GM23338 (cell line): Measurements from ENCODE around the gene STKLD1. TPM values are rescaled to one million over a fixed set of nuclear protein-coding genes. Genes with fewer than 3 reads are reported as not detected.

Experiments
- ATAC-seq: fragments of 200-7000 bp; cut with Tn5 transposase; 3 replicates; pipeline ENCODE4 v1.9.1; 2020
- DNase-seq: peaks from one replicate; pipeline ENCODE4 v3.0.0-alpha.2; 2015; ENCODE audit warnings: low spot score
- H2AFZ ChIP-seq: fragments of 200-600 bp; sonication (generic); 2 replicates; pipeline ENCODE4 v1.8.0; 2016; ENCODE audit warnings: antibody characterized with exemption, mild to moderate bottlenecking, moderate library complexity
- H3F3A ChIP-seq: fragments of 200-600 bp; sonication (generic); replicated peaks from 2 replicates; pipeline ENCODE4 v1.8.0; 2017; ENCODE audit warnings: antibody characterized with exemption, mixed run types, low read depth
- H3K27ac ChIP-seq: fragments of 200-600 bp; sonication (generic); 2 replicates; pipeline ENCODE4 v1.6.1; 2016; ENCODE audit warnings: low read depth
- H3K27me3 ChIP-seq: fragments of 200-600 bp; sonication (generic); 2 replicates; pipeline ENCODE4 v1.8.0; 2016; ENCODE audit warnings: mild to moderate bottlenecking, mixed run types, moderate library complexity; ENCODE audit not compliant: insufficient read depth
- H3K36me3 ChIP-seq: fragments of 200-600 bp; sonication (generic); 2 replicates; pipeline ENCODE4 v1.8.0; 2016; ENCODE audit warnings: mild to moderate bottlenecking; ENCODE audit not compliant: insufficient read depth
- H3K4me1 ChIP-seq: fragments of 200-600 bp; sonication (generic); 2 replicates; pipeline ENCODE4 v1.8.0; 2016; ENCODE audit warnings: mild to moderate bottlenecking, moderate library complexity; ENCODE audit not compliant: insufficient read depth
- H3K4me2 ChIP-seq: fragments of 200-600 bp; sonication (generic); 2 replicates; pipeline ENCODE4 v1.7.1; 2017; ENCODE audit warnings: mixed run types
- H3K4me3 ChIP-seq: fragments of 200-600 bp; sonication (generic); 2 replicates; pipeline ENCODE4 v1.6.1; 2016; ENCODE audit warnings: mixed run types
- H3K79me2 ChIP-seq: fragments of 200-600 bp; sonication (generic); replicated peaks from 2 replicates; pipeline ENCODE4 v1.8.0; 2017; ENCODE audit warnings: mild to moderate bottlenecking; ENCODE audit not compliant: insufficient read depth
- H3K9me2 ChIP-seq: fragments of 200-600 bp; sonication (generic); 2 replicates; pipeline ENCODE4 v1.8.0; 2017; ENCODE audit not compliant: insufficient read depth
- H4K20me1 ChIP-seq: fragments of 200-600 bp; sonication (generic); replicated peaks from 2 replicates; pipeline ENCODE4 v1.8.0; 2017; ENCODE audit warnings: mild to moderate bottlenecking; ENCODE audit not compliant: insufficient read depth
- H3K27ac Mint-ChIP-seq: 2 replicates; pipeline ENCODE4 v1.8.0; 2020; ENCODE audit warnings: inconsistent platforms, mild to moderate bottlenecking, moderate library complexity, mixed read lengths
- H3K27me3 Mint-ChIP-seq: 3 replicates; pipeline ENCODE4 v1.8.0; 2022; ENCODE audit warnings: low read depth, mild to moderate bottlenecking, moderate library complexity, mixed read lengths, inconsistent platforms; ENCODE audit not compliant: insufficient read depth, poor library complexity
- H3K36me3 Mint-ChIP-seq: 3 replicates; pipeline ENCODE4 v1.8.0; 2021; ENCODE audit warnings: low read depth, mild to moderate bottlenecking, inconsistent platforms, moderate library complexity, mixed read lengths
- H3K4me1 Mint-ChIP-seq: 3 replicates; pipeline ENCODE4 v1.8.0; 2020; ENCODE audit warnings: mild to moderate bottlenecking, inconsistent platforms, mixed read lengths
- H3K4me3 Mint-ChIP-seq: 3 replicates; pipeline ENCODE4 v1.8.0; 2021; ENCODE audit warnings: moderate library complexity, mild to moderate bottlenecking, inconsistent platforms, mixed read lengths
- H3K9me3 Mint-ChIP-seq: 3 replicates; pipeline ENCODE4 v1.8.0; 2020; ENCODE audit warnings: moderate library complexity, mild to moderate bottlenecking, inconsistent platforms, mixed read lengths
- CREB1 ChIP-seq: fragments of 250-450 bp; sonication (Bioruptor Pico); IDR thresholded peaks from 2 replicates; pipeline ENCODE4 v1.5.0; 2020; ENCODE audit warnings: low read depth, mild to moderate bottlenecking, moderate library complexity
- CTCF ChIP-seq, 2 experiments: fragments of 200-600 bp in 1 of 2; sonication (generic) in 1 of 2; conservative IDR thresholded peaks; 2 replicates each; pipeline versions ENCODE4 v1.5.1 to v1.6.1; 2016 to 2017; ENCODE audit warnings: antibody characterized with exemption in 2 of 2, low read depth in 2 of 2, mild to moderate bottlenecking in 2 of 2, moderate library complexity in 1 of 2
- EZH2 ChIP-seq: fragments of 200-600 bp; sonication (generic); IDR thresholded peaks from one replicate; pipeline ENCODE4 v1.8.0; 2017; ENCODE audit warnings: antibody characterized with exemption, mild to moderate bottlenecking, low read depth; ENCODE audit not compliant: unreplicated experiment
- JUNB ChIP-seq: IDR thresholded peaks from one replicate; pipeline ENCODE4 v1.6.1; 2016; ENCODE audit warnings: antibody characterized with exemption; ENCODE audit not compliant: unreplicated experiment
- POLR2AphosphoS5 ChIP-seq: IDR thresholded peaks from 2 replicates; pipeline ENCODE4 v1.6.1; 2016; ENCODE audit warnings: antibody characterized with exemption, low read depth
- STAT1 ChIP-seq: IDR thresholded peaks from one replicate; pipeline ENCODE4 v1.6.1; 2016; ENCODE audit warnings: antibody characterized with exemption; ENCODE audit not compliant: unreplicated experiment
- ZNF114 ChIP-seq: fragments of 250-450 bp; sonication (Bioruptor Pico); IDR thresholded peaks from 2 replicates; pipeline ENCODE4 v1.5.0; 2020; ENCODE audit warnings: mild to moderate bottlenecking, moderate library complexity
- ZNF331 ChIP-seq: fragments of 250-450 bp; sonication (Bioruptor Pico); IDR thresholded peaks from 2 replicates; pipeline ENCODE4 v1.5.0; 2020; ENCODE audit warnings: low read depth, mild to moderate bottlenecking, moderate library complexity
- polyA plus RNA-seq: library from polyadenylated mRNA; unstranded; fragments of >200 nt; fragmentation: Nextera tagmentation; extraction: Ambion mirVana; gene quantifications from 2 replicates; pipeline ENCODE4 v1.2.1, GENCODE V29; 2016
- total RNA-seq: library from RNA; depleted of rRNA; stranded (reverse); fragments of >200 nt; shearing (Covaris generic); gene quantifications from 2 replicates; pipeline ENCODE4 v1.2.3, GENCODE V29; 2014
- TF ChIP-seq, protein P1 (sequence below): IDR thresholded peaks from 2 replicates; pipeline ENCODE4 v1.6.1; 2016; ENCODE audit warnings: antibody characterized with exemption
- TF ChIP-seq, protein P2 (sequence below): IDR thresholded peaks from one replicate; pipeline ENCODE4 v1.6.1; 2018; ENCODE audit warnings: antibody characterized with exemption; ENCODE audit not compliant: unreplicated experiment

Gene STKLD1
- total and polyA plus RNA-seq, 2 experiments from 2014 or later, result 0.57 TPM; not detected in 1

GRCh38 chr9:133348718-133349573 is 27.2 kb upstream of the STKLD1 start (continued):
- TF ChIP-seq, protein P1, sequence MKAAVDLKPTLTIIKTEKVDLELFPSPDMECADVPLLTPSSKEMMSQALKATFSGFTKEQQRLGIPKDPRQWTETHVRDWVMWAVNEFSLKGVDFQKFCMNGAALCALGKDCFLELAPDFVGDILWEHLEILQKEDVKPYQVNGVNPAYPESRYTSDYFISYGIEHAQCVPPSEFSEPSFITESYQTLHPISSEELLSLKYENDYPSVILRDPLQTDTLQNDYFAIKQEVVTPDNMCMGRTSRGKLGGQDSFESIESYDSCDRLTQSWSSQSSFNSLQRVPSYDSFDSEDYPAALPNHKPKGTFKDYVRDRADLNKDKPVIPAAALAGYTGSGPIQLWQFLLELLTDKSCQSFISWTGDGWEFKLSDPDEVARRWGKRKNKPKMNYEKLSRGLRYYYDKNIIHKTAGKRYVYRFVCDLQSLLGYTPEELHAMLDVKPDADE, result no peak
- no peak for TF ChIP-seq ZNF331
- TF ChIP-seq JUNB, result no peak
- TF ChIP-seq ZNF114 (CRISPR knock-in tag), result no peak
- TF ChIP-seq POLR2AphosphoS5, result no peak
- no peak for TF ChIP-seq CTCF (conservative IDR thresholded peaks at IDR 0.05; ENCODE audit: low read depth in 2 of 2)

- Histone ChIP-seq H2AFZ (no peak overlapping the region), H3K4me1 (peaks cover 20% of the 10 kb centered on the region), H3F3A (peaks cover 56% of the 10 kb centered on the region), H3K79me2 (peaks cover 47% of the 10 kb centered on the region), H3K4me2 (peak overlapping the region; percentile 99), H3K4me3 (peak overlapping the region; percentile 98), H4K20me1 (peaks cover 52% of the 10 kb centered on the region), H3K27ac (peak overlapping the region; percentile 96), H3K9me2 (no peaks in the 10 kb centered on the region), H3K27me3 (no peaks in the 10 kb centered on the region), H3K36me3 (peaks cover 39% of the 10 kb centered on the region)
- Mint-ChIP-seq H3K4me1 (peaks cover 23% of the 10 kb centered on the region), H3K4me3 (peak overlapping the region; percentile 94), H3K36me3 (peaks cover 74% of the 10 kb centered on the region), H3K27ac (peak overlapping the region; percentile 85; the same call in 1 of the 2 replicates), H3K9me3 (no peaks in the 10 kb centered on the region; the same call in 1 of the 3 replicates), H3K27me3 (peaks cover 30% of the 10 kb centered on the region)
- no peak for ATAC-seq
- TF ChIP-seq POLR2AphosphoS5 (peak; percentile 52), EZH2 (no peak)
- DNase-seq, result no peak
Observed at GRCh38 chr9:133349965-133350616, 26.1 kb upstream of the STKLD1 start.

GRCh38 chr9:133351526-133351907 is 24.6 kb upstream of the STKLD1 start:
- ATAC-seq (no peak), DNase-seq (no peak)
- H2AFZ ChIP-seq, result no peak overlapping the region
- no peaks in the 10 kb centered on the region; the same call in 1 of the 3 replicates for H3K9me3 Mint-ChIP-seq
- H3K9me2 ChIP-seq, result no peaks in the 10 kb centered on the region
- peak overlapping the region; percentile 33; the same call in 2 of the 3 replicates for H3K4me3 Mint-ChIP-seq
- peaks cover 20% of the 10 kb centered on the region for H3K4me1 ChIP-seq
- H3K27ac ChIP-seq, result peak overlapping the region; percentile 96
- peaks cover 20% of the 10 kb centered on the region for H3K4me1 Mint-ChIP-seq
- H3F3A ChIP-seq, result peaks cover 57% of the 10 kb centered on the region
- H3K36me3 ChIP-seq, result peaks cover 39% of the 10 kb centered on the region
- H3K36me3 Mint-ChIP-seq, result peaks cover 60% of the 10 kb centered on the region
- H3K79me2 ChIP-seq, result peaks cover 43% of the 10 kb centered on the region
- H3K27me3 ChIP-seq, result no peaks in the 10 kb centered on the region
- H3K27me3 Mint-ChIP-seq, result peaks cover 34% of the 10 kb centered on the region
- no peak overlapping the region for H3K27ac Mint-ChIP-seq
- H3K4me3 ChIP-seq, result peak overlapping the region; percentile 13; the same call in 1 of the 2 replicates
- no peak for TF ChIP-seq POLR2AphosphoS5
- no peak for TF ChIP-seq ZNF114 (CRISPR knock-in tag)
- TF ChIP-seq STAT1, result no peak
- TF ChIP-seq CREB1, result no peak
- TF ChIP-seq, protein P2, sequence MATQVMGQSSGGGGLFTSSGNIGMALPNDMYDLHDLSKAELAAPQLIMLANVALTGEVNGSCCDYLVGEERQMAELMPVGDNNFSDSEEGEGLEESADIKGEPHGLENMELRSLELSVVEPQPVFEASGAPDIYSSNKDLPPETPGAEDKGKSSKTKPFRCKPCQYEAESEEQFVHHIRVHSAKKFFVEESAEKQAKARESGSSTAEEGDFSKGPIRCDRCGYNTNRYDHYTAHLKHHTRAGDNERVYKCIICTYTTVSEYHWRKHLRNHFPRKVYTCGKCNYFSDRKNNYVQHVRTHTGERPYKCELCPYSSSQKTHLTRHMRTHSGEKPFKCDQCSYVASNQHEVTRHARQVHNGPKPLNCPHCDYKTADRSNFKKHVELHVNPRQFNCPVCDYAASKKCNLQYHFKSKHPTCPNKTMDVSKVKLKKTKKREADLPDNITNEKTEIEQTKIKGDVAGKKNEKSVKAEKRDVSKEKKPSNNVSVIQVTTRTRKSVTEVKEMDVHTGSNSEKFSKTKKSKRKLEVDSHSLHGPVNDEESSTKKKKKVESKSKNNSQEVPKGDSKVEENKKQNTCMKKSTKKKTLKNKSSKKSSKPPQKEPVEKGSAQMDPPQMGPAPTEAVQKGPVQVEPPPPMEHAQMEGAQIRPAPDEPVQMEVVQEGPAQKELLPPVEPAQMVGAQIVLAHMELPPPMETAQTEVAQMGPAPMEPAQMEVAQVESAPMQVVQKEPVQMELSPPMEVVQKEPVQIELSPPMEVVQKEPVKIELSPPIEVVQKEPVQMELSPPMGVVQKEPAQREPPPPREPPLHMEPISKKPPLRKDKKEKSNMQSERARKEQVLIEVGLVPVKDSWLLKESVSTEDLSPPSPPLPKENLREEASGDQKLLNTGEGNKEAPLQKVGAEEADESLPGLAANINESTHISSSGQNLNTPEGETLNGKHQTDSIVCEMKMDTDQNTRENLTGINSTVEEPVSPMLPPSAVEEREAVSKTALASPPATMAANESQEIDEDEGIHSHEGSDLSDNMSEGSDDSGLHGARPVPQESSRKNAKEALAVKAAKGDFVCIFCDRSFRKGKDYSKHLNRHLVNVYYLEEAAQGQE, result no peak
- H3K4me2 ChIP-seq, result no peak overlapping the region
- H4K20me1 ChIP-seq, result peaks cover 42% of the 10 kb centered on the region
